GM19324 (cell line): ENCODE results near the gene ERBB4.

Experiments
- ATAC-seq: cut with Tn5 transposase; IDR thresholded peaks from one replicate; pipeline ENCODE4 v1.9.1; 2021; ENCODE audit warnings: mild to moderate bottlenecking, moderate library complexity; ENCODE audit not compliant: unreplicated experiment, low FRiP score

Gene ERBB4

DNA sequence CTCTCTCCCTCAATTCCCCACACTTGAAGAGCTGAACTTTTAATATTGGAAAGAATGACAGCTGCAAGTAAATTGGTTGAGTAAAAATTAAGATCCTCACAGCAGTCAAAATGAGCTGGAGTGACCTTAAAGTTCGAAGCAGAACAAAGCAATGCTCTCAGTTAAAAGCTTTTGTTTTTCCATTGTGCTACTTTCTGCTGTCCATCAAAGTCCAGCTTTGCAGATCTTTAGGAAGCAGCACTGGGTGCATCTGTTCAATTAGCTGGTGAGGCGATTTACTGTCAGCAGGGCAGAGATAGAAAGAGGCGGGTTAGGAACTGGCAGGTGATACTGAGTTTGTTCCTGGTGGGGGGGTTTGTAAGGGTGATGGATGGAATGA lies 1147.4 kb downstream of the ERBB4 start:
- ATAC-seq: no peak

DNA sequence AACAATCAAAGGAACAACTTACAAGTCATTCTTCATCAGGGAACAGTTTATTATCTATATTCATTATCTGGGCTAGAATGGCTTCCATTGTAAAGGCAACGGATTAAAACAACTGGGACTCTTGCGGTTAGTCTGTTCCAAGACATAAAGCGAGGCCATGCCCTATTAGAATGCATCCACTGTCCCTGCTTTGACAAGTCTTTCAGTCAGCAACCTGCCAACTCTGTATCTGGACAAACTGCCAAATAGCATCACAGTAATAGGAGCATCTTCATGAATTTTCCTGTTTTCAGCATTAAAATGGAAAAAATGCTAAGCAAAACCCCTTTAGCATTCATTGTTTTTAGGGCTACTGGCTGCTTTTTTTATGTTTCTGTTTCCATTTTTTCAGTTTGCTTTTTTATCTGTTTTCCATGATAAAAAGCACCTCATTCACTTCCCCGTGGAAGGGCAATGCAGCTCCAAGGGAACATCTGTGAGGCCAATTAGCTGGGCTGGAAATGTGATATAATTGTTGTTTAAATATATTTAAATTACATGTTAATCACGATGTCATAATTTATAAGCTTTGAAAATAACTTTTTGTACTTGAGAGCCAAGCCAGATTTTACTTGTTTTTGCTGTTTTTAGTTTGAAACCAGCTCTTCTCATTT lies 1147.9 kb downstream of the ERBB4 start:
- no peak for ATAC-seq

DNA sequence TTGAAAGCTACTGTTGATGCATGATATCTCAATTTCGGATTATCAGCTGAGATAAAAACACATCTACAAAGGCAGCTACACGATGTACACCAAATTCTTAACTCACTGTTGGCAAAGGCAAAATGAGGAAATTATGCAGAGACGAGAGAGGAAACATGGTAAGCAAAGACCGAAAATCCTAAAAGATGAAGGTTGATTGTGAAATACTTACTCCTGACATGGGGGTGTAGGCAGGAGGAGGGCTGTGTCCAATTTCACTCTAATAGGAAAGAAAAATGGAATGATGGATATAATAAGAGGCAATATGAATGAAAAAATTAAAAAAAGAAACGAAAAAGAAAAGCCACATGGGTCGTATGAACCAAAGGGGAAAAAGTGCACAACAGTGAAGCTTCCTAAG lies 1150.9 kb downstream of the ERBB4 start:
- ATAC-seq: no peak

DNA sequence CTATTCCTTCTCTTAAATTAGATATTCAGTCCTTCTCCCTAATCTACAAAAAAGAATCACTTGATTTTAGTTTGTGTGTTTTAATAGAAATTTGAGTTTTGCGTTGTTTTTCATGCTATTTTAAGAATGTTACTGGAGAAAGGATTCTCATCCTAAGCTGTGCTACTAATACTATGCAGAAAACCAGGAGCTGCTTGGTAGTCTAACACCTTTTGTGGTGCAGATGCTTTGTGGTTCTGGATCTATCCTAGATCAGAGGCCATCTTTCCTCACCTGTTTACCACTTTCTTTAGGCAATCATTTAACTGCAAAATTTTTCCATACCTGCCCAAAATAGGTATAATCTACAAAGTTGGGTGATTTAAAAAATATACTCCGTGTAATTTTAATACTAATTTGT lies 1158.6 kb downstream of the ERBB4 start:
- no peak for ATAC-seq

DNA sequence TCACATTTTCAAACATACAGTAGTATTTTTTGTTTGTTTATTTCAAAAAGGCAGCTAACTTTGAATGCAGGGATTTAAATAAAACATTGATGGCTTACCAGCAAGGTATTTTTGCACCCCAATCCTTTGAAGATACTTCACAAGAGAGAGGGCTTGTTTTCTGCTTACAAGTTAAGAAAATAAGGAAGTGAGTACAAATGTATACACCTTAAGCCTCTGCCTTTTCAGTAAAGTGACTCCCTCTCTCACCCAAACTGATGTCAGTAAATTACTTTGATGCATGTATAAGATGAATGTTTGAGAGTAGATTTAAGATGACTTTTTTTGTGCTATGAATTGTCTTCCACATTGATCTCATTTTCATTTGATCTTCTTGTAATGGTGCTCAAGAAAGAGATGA lies 1162.2 kb downstream of the ERBB4 start:
- peak; percentile 49 for ATAC-seq

DNA sequence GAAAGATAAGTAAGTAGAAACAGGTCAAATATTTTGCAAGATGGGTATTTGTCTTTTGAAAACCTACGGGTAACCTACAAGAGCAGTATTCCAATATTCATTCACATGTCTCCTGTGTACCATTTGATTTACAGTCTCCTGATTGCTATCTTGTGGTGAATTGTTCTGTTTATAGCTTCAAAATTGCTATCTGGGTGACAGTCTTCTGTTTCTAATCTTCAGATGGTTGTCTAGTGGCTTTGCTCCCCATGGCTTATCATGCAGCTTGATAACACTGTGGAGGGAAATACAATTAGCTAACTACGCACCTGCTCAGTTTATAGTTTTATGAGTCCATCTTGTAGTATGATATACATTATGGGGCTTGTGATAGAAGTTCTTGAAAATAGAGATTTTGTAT lies 1165.4 kb downstream of the ERBB4 start:
- no peak for ATAC-seq

DNA sequence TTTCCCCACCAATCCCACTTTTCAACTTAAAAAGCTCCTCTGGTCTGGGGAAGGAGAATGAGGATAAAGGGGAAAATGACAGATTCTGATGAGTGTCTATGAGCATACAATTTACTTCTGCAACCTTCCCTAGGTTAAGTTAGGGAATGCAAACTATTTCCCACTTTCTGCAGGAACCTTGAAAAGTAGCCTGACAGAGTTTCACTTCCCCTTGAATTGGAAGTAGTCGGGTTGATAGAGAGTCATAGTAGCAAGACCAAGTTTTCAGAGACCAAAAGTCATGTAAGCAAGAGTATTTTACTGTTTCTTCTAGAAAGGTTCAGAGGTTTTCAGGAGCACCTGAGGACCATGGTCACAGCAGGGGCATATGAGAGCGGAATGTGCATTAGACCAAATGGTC lies 1167.1 kb downstream of the ERBB4 start:
- ATAC-seq: no peak

DNA sequence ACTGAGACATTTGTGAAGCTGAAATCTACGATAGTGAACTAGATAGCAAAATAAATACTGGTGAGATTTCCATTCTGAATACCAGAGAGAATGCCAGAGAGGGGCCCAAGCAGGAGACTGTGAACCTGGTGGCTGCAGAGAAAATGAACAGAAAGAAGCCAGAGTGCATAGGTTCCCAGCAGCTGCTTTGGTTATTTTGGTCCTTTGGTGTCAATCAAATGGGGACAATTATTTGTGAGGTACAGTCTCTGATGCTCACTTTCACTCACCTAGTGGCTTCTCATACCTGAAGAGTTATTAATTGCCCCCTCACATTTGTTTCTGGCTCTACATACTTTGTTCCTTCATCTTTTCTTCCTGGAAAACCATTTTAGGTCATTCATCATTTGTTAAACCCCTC lies 1170.1 kb downstream of the ERBB4 start:
- ATAC-seq: no peak

DNA sequence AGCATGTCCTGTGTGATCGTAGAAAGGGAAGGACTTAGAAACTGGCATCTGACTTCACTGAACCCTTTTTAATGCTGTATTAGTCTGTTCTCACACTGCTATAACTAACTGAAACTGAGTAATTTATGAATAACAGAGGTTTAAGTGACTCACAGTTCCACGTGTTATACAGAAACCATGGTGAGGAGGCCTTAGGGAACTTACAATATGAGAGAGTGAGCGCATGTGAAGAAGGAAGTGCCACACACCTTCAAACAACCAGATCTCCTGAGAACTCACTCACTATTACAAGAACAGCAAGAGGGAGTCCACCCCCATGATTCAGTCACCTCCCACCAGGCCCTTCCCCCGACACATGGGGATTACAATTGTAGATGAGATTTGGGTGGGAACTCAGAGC lies 1170.9 kb downstream of the ERBB4 start:
- ATAC-seq: peak; percentile 94

DNA sequence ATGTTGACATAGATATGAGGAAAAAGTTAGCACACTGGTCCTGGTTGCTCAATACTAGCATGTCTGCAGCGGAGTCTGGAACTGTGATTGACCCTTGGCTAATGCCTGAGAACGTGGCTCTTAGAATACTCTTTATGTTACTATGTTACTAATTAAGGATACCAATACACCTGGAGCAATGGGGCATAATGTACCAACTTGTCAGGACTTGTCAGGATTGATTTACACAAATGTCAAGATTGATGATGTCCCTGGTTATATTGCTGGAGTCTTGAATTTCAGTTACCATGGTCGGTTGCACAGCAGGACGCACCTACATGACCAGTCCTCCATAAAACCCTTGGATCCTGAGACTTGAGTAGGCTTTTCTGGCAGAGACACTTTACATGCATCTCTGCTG lies 1171.3 kb downstream of the ERBB4 start:
- peak; percentile 28 for ATAC-seq

DNA sequence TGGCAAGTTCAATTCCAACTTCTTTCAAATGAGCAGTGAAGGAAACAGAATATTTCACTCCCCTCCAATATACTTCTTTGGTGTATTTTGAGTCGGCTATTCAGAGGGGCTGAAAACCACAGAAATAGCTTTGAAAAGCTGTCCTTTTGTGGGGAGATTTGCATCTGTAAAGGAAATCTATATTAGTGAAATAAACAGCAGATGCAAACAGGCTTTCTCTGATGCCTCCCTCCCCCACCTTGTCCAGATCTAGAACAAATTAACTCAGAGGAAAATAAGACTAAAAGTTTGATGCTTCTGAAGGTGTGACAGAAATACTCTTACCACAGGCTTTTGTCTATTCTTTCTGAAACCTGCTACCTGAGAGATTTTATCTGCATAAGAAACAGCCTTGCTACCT lies 1173.7 kb downstream of the ERBB4 start:
- peak; percentile 36 for ATAC-seq

DNA sequence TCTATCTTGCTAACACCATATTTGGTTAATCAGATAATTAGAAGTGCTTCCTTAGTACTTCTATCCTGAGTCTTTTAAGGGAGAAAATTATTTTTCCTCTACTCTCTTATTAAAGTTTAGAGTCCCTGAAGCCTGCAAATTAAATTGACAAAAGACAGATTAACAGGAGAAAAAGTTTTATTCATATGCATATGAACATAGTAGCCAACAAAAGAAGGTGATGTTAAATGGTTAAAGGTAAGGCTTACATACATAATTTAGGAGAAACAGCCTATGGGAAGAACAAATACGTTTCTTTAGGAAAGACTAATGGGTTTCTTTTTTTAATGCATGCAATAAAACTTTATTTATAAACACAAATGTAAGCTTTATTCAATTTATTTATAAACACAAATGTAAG lies 1177.2 kb downstream of the ERBB4 start:
- ATAC-seq: no peak

DNA sequence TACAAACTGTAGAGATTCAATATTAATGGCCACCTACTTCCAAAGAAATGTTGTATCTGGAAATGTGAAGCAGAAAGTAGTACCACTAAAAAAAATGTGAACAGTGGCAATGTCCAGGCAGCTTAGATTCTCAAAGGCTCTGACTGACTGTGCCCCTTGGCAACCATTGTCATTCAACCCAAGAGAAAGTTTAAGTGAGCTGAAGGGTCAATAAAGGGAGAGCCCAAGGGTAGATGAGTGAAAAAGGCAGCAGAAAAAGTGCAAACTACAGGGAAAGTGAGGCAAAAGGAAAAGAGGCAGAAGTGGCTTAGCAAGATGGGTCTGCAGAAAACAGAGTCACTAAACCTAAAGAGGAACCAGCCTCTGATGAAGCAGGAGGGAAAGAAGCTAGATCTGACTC lies 1179.3 kb downstream of the ERBB4 start:
- no peak for ATAC-seq

DNA sequence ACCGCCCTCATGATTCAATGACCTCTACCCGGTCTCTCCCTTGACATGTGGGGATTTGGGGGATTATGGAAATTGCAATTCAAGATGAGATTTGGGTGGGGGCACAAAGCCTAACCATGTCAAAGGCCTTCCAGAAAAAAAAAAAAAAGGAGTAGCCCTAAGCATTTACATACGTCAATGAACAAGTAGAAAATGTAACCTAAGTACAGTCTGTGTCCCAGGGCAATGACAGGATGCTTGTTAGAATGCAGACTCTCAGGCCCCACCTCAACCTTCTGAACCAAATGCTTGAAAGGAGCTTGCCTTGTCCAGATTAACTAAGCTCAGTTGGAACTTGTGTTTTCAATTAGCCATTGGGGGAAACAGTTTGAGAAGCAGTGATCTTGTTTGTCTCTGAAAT lies 1180.1 kb downstream of the ERBB4 start:
- no peak for ATAC-seq

DNA sequence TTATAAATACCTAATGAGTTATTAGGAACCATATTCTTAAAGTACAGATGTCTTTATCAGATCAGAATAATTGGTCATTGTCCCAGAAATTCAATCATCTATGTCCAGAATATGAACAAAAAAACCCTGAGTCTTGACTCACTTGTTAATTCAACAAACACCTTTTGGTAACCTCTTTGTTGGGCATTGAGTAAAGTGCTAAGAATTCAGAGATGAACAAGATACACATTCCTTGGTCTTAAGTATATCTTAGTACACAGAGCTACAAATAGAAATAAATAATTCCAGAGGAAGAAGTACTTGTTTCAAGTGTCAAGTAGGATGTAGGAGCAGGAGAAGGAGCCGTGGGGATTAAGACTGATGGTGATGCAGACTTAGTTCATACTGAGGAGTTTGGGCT lies 1184.1 kb downstream of the ERBB4 start:
- ATAC-seq: no peak

DNA sequence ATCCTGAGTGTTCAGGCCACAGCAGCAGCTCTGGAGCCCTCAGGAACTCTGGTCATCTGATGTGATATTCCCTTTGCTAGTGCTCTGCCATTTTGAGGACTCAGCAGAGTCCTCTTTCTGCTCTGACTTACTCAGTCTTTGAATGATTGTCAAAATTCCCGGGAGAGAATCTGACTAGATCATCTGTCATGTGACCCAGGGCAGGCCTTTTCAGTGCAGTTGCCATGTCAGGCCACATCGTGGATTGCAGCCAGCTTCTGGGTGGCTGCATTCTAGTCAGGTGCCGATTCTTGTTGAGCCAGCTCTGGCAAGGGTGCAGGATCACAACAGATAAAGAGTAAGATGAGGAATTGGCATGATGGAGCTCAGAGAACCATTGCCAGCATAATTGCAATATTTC lies 1186.6 kb downstream of the ERBB4 start:
- no peak for ATAC-seq

DNA sequence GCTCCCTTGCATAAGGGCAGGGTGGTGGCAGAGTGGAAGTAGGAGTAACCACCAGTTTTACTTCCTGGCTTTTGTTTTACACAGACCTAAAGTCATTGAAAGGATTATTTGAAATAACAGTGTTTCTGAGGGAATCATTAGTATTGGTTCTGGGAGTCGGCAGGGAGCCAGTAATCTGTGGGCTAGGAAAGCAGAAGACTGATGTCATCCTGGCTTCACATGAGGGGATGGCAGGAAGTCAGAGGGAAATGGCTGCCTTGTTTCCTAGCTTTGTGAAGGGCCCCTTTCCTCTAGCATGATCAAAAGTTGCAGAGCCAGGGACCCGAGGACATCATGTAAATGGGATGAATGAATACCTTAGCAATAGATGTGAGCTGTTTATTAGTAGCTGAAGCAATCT lies 1189.6 kb downstream of the ERBB4 start:
- ATAC-seq: no peak

DNA sequence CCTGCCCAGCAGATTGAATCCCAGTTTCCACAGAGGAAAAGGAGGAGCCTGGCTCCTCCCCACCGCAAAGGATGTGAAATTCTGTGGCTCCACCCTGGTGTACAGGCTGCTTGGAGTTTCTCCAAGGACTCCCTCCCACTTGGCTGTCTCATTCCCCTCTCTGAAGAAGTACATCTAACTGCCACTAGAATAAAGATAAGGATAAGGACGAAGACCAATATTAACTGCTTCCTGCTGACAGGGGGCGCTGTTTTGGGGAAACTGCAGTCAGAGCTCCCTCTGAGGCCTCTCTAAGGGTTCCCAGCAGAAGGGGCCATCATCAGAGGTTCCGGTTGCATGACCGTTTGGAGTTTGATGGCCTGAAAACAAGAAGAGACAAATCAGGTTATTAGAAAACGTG lies 1191.3 kb downstream of the ERBB4 start:
- ATAC-seq: no peak

DNA sequence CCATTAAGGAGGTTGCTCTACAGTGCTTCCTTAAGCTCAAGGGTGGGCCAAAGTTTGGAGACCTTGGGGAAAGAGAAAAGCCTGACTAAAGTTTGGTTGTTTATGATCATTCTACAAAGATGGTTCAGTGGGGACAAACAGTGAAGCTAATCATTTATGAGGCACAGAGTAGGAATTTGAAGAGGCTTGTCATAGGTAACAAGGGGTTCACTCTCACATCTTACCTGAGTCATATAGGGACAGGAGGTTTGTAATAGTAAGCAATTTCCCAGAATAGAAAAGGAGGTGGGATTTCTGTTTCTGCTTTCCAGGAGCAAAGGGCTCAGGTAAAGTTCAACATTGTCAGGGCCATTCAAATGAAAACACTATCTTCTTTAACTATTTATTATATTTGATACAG lies 1194.3 kb downstream of the ERBB4 start:
- ATAC-seq: no peak

DNA sequence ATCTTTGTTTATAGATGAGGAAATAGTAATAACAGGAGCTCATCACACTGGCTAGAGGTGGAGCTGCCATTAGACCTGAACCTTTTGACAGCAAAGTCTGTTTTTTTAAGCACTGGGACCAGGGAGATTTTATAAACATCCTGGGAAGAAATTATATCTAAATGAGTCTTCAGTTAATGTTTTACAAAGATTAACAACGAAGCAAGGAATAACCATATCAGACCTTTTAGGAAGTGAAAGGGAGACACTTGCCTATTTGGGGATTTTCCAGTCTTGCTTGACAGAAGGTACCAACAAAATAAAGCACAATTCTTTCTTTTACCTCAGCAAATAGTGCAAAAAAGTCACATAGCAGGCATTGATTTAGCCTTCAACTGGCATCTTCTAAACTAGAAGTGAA lies 1205.2 kb downstream of the ERBB4 start:
- no peak for ATAC-seq

DNA sequence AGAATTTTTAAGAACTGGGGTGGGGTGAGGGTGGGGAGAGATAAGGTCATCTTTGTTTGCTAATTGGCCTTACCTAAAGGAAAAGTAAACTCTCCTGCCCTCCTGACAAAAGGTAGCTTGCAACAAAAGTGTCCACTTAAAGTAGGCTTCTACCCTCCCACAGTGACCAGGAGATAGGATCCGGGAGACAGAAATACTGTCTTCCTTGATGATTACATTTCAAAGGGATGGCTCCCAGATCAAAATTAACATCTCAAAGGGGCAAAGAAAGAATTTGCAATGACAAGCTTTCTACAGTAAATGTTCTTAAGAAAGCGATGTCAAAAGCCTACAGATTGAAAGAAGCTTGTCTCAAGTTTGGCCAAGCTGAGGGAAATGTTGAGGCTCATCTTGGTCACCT lies 1206.9 kb downstream of the ERBB4 start:
- ATAC-seq: no peak

DNA sequence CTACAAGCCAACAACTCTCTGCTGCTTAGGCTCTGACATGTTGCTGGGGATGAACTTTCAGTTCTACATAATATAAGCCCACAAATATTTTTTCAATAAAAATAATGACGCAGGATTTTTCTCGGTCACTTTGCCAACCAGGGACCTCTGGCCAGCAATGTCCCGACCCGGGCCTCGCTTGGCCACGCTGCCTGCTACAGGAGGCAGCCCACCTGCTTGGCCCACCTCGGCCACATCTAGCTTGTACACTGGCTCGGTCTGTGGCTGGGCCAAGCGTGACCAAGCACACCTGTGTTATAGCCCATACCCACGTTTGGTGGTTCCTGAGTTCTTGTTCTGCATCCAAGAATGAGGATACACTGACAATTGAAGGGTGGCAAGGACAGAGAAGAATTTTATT lies 1208.7 kb downstream of the ERBB4 start:
- no peak for ATAC-seq

DNA sequence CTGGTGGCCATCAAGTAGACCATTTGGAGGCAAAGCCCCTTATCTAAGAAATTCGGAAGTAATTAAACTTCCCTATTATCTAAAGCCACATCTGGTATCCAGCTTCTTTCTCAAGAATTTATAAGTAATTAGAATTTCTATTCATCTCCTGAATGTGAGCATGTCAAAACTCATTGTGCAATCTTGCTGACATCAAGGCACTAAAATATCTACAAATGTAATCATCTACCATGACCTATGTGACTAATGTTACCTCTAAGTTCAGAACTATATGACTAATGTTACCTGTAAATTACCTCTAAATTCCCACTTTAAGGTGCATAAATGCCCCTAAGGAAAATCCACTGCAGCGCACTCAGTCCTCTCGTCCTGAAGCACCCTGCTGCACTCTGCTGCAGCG lies 1209.2 kb downstream of the ERBB4 start:
- no peak for ATAC-seq
